Measurements from ENCODE around the gene CASZ1.

Gene CASZ1

GRCh38 chr1:10773376-10773775 lies 23.1 kb downstream of the CASZ1 start:
- DNase-seq = no peak

- DNase-seq = no peak
These were observed 23.7 kb downstream of the CASZ1 start for GRCh38 chr1:10772711-10773110.

GRCh38 chr1:10771789-10772188 lies 24.7 kb downstream of the CASZ1 start:
- DNase-seq = no peak

- no peak for DNase-seq
These were observed 27.9 kb downstream of the CASZ1 start for GRCh38 chr1:10768552-10768951.

- no peak for DNase-seq
These were observed 29.2 kb downstream of the CASZ1 start for GRCh38 chr1:10767282-10767681.

GRCh38 chr1:10765734-10766478 lies 30.5 kb downstream of the CASZ1 start:
- DNase-seq = no peak

- no peak for DNase-seq
These were observed 31.1 kb downstream of the CASZ1 start for GRCh38 chr1:10765304-10765703.

GRCh38 chr1:10764296-10764798 lies 32.1 kb downstream of the CASZ1 start:
- no peak for DNase-seq

GRCh38 chr1:10762875-10763274 lies 33.6 kb downstream of the CASZ1 start:
- DNase-seq = no peak

GRCh38 chr1:10762153-10762523 lies 34.3 kb downstream of the CASZ1 start:
- no peak for DNase-seq

GRCh38 chr1:10761503-10762152 lies 34.8 kb downstream of the CASZ1 start:
- DNase-seq = no peak

GRCh38 chr1:10760566-10761502 lies 35.6 kb downstream of the CASZ1 start:
- no peak for DNase-seq

- no peak for DNase-seq
These were observed 36.8 kb downstream of the CASZ1 start for GRCh38 chr1:10759413-10760200.

- DNase-seq = no peak
These were observed 39.6 kb downstream of the CASZ1 start for GRCh38 chr1:10756842-10757241.

- peak; percentile 39 to 55 for DNase-seq
These were observed 40.4 kb downstream of the CASZ1 start for GRCh38 chr1:10755970-10756521.

GRCh38 chr1:10754568-10755329 lies 41.7 kb downstream of the CASZ1 start:
- DNase-seq = no peak

GRCh38 chr1:10753299-10753698 lies 43.1 kb downstream of the CASZ1 start:
- no peak for DNase-seq

GRCh38 chr1:10751561-10752085 lies 44.8 kb downstream of the CASZ1 start:
- DNase-seq = no peak

GRCh38 chr1:10751160-10751559 lies 45.3 kb downstream of the CASZ1 start:
- DNase-seq = no peak

GRCh38 chr1:10745886-10746455 lies 50.5 kb downstream of the CASZ1 start:
- DNase-seq = no peak

GRCh38 chr1:10745383-10745782 lies 51.1 kb downstream of the CASZ1 start:
- DNase-seq = no peak
